Lower lobe of right lung (tissue), 2 donors: Measurements from ENCODE around the gene LTF. TPM values are rescaled to one million over a fixed set of nuclear protein-coding genes. Genes with fewer than 3 reads are reported as not detected.

Experiments
- ATAC-seq, 2 donors: fragments of 200-7000 bp; cut with Tn5 transposase; one replicate each; pipeline ENCODE4 v1.9.1; 2020 to 2022; ENCODE audit warnings: mild to moderate bottlenecking in 2 of 2, moderate library complexity in 2 of 2
- DNase-seq: peaks from one replicate; pipeline ENCODE4 v3.0.0-alpha.2; 2020
- H3K27ac ChIP-seq: fragments of 200-600 bp; one replicate; pipeline ENCODE4 v1.8.0; 2022
- H3K27me3 ChIP-seq: fragments of 200-600 bp; one replicate; pipeline ENCODE4 v1.8.0; 2022; ENCODE audit warnings: low read depth
- H3K36me3 ChIP-seq: fragments of 200-600 bp; one replicate; pipeline ENCODE4 v1.8.0; 2022; ENCODE audit warnings: mild to moderate bottlenecking
- H3K4me1 ChIP-seq: fragments of 200-600 bp; one replicate; pipeline ENCODE4 v1.8.0; 2022
- H3K4me3 ChIP-seq: fragments of 200-600 bp; one replicate; pipeline ENCODE4 v1.8.0; 2022; ENCODE audit warnings: mild to moderate bottlenecking
- H3K9me3 ChIP-seq: fragments of 200-600 bp; one replicate; pipeline ENCODE4 v1.8.0; 2022
- CTCF ChIP-seq: fragments of 200-600 bp; IDR thresholded peaks from one replicate; pipeline ENCODE4 v1.8.0; 2022; ENCODE audit warnings: antibody characterized with exemption, mild to moderate bottlenecking
- intact Hi-C: fragments of 100-400 bp; cut with DNase I; formaldehyde crosslinking; loops from one replicate; pipeline ENCODE4 v1.11.0; 2022
- total RNA-seq: library from RNA; stranded (reverse); fragmentation: NEBNext Ultra II Directional; extraction: Animal tissue kit (Norgen Biotek cat#: 25700); gene quantifications from one replicate; pipeline ENCODE4 v1.2.1, GENCODE V29; 2021
- donor health status: DM: no; HTN: yes; CAD: no; lungs with severe emphysema.

The LTF gene
- total RNA-seq, 1 donor from 2014 or later = 53.5 TPM

- intact Hi-C loops = no loop called here
- TF ChIP-seq CTCF = no peak
- no peak overlapping the region for H3K27ac ChIP-seq
- H3K4me3 ChIP-seq = no peak overlapping the region
- H3K4me1 ChIP-seq = peaks cover 30% of the 10 kb centered on the region
- no peaks in the 10 kb centered on the region for H3K36me3 ChIP-seq
- ATAC-seq = no peak
- H3K9me3 ChIP-seq = no peaks in the 10 kb centered on the region
- DNase-seq = no peak
- H3K27me3 ChIP-seq = peaks cover 19% of the 10 kb centered on the region
These were observed 453 bp upstream of the LTF start for GRCh38 chr3:46465196-46465520.

GRCh38 chr3:46463868-46464241, 850 bp downstream of the LTF start:
- DNase-seq = no peak
- no peak overlapping the region for H3K4me3 ChIP-seq
- H3K4me1 ChIP-seq = peaks cover 20% of the 10 kb centered on the region
- TF ChIP-seq CTCF = no peak
- no peak overlapping the region for H3K27ac ChIP-seq
- peak in 1 of 2 donors; percentile 7 for ATAC-seq
- intact Hi-C loops = no loop called here
- H3K9me3 ChIP-seq = no peaks in the 10 kb centered on the region
- no peaks in the 10 kb centered on the region for H3K36me3 ChIP-seq
- H3K27me3 ChIP-seq = peaks cover 19% of the 10 kb centered on the region

GRCh38 chr3:46463120-46463867, 1.4 kb downstream of the LTF start:
- ATAC-seq (peak; percentile 12 to 39), DNase-seq (no peak)
- intact Hi-C loops = no loop called here
- no peak for TF ChIP-seq CTCF
- Histone ChIP-seq H3K4me3 (peak overlapping the region; percentile 23), H3K27ac (peak overlapping the region; percentile 53), H3K36me3 (no peaks in the 10 kb centered on the region), H3K9me3 (no peaks in the 10 kb centered on the region), H3K27me3 (peaks cover 19% of the 10 kb centered on the region), H3K4me1 (peaks cover 20% of the 10 kb centered on the region)

- Histone ChIP-seq H3K4me3 (peak overlapping the region; percentile 23), H3K27ac (peak overlapping the region; percentile 53), H3K9me3 (no peaks in the 10 kb centered on the region), H3K36me3 (no peaks in the 10 kb centered on the region), H3K4me1 (peaks cover 20% of the 10 kb centered on the region), H3K27me3 (peaks cover 19% of the 10 kb centered on the region)
- ATAC-seq (peak in 1 of 2 donors; percentile 15), DNase-seq (no peak)
- intact Hi-C loops = no loop called here
- TF ChIP-seq CTCF = no peak
These were observed 2.2 kb downstream of the LTF start for GRCh38 chr3:46462511-46462910.

GRCh38 chr3:46462111-46462510, 2.6 kb downstream of the LTF start:
- Histone ChIP-seq H3K27ac (peak overlapping the region; percentile 53), H3K4me1 (peaks cover 20% of the 10 kb centered on the region), H3K27me3 (peaks cover 19% of the 10 kb centered on the region), H3K9me3 (no peaks in the 10 kb centered on the region), H3K36me3 (no peaks in the 10 kb centered on the region), H3K4me3 (peak overlapping the region; percentile 23)
- intact Hi-C loops = no loop called here
- no peak for DNase-seq
- TF ChIP-seq CTCF = peak; percentile 26
- ATAC-seq = peak; percentile 13 to 15
